Skeletal muscle tissue (tissue), 4 donors: Measurements from ENCODE around the gene POMC. TPM values are rescaled to one million over a fixed set of nuclear protein-coding genes. Genes with fewer than 3 reads are reported as not detected.
A peak's percentile ranks its signal among the peaks of the same experiment; 100 is the strongest.

ENCODE experiments used
- H3K27ac ChIP-seq: one replicate; pipeline ENCODE4 v1.7.0; 2013; ENCODE audit warnings: mild to moderate bottlenecking, low read depth, low read length, inconsistent platforms
- H3K27me3 ChIP-seq, 3 donors: one replicate each; pipeline ENCODE4 v1.7.0; 2013; ENCODE audit warnings: low read length in 3 of 3; ENCODE audit not compliant: control insufficient read depth in 3 of 3, insufficient read depth in 3 of 3
- H3K36me3 ChIP-seq, 3 donors: one replicate each; pipeline ENCODE4 v1.7.0; 2013; ENCODE audit warnings: low read length in 3 of 3; ENCODE audit not compliant: control insufficient read depth in 3 of 3, insufficient read depth in 3 of 3
- H3K4me1 ChIP-seq, 3 donors: one replicate each; pipeline ENCODE4 v1.7.0; 2013; ENCODE audit warnings: low read length in 3 of 3, mild to moderate bottlenecking in 3 of 3; ENCODE audit not compliant: control insufficient read depth in 3 of 3, insufficient read depth in 3 of 3
- H3K4me3 ChIP-seq, 3 donors: one replicate each; pipeline ENCODE4 v1.7.0; 2013; ENCODE audit warnings: low read length in 3 of 3
- H3K9ac ChIP-seq, 3 donors: one replicate each; pipeline ENCODE4 v1.7.0; 2013; ENCODE audit warnings: low read length in 3 of 3, mild to moderate bottlenecking in 3 of 3, moderate library complexity in 2 of 3, low read depth in 1 of 3
- H3K9me3 ChIP-seq, 3 donors: one replicate each; pipeline ENCODE4 v1.7.0; 2013; ENCODE audit warnings: low read length in 3 of 3; ENCODE audit not compliant: control insufficient read depth in 3 of 3
- total RNA-seq: library from RNA; depleted of rRNA; stranded (reverse); fragments of >200 nt; gene quantifications from one replicate; pipeline ENCODE4 v1.2.3, GENCODE V29; 2014
- donor health status: Osteomylitis.

The POMC gene
- total RNA-seq, 1 donor from 2014 or later, result 4.2 TPM

GRCh38 chr2:25201794-25202193 lies 33.4 kb upstream of the POMC start:
- no peaks in the 10 kb centered on the region for H3K4me1 ChIP-seq
- no peaks in the 10 kb centered on the region for H3K9me3 ChIP-seq
- H3K9ac ChIP-seq, result no peak overlapping the region
- no peaks in the 10 kb centered on the region for H3K36me3 ChIP-seq
- H3K27me3 ChIP-seq, result no peaks in the 10 kb centered on the region
- no peak overlapping the region for H3K4me3 ChIP-seq
- H3K27ac ChIP-seq, result no peak overlapping the region

GRCh38 chr2:25201265-25201664 lies 32.9 kb upstream of the POMC start:
- Histone ChIP-seq H3K27me3 (no peaks in the 10 kb centered on the region), H3K9ac (no peak overlapping the region), H3K36me3 (no peaks in the 10 kb centered on the region), H3K4me1 (no peaks in the 10 kb centered on the region), H3K27ac (no peak overlapping the region), H3K4me3 (no peak overlapping the region), H3K9me3 (no peaks in the 10 kb centered on the region)

GRCh38 chr2:25198576-25198975 lies 30.2 kb upstream of the POMC start:
- H3K9me3 ChIP-seq, result no peaks in the 10 kb centered on the region
- no peak overlapping the region for H3K9ac ChIP-seq
- H3K36me3 ChIP-seq, result no peaks in the 10 kb centered on the region
- H3K4me3 ChIP-seq, result no peak overlapping the region
- H3K27ac ChIP-seq, result no peak overlapping the region
- no peaks in the 10 kb centered on the region for H3K4me1 ChIP-seq
- H3K27me3 ChIP-seq, result no peaks in the 10 kb centered on the region

GRCh38 chr2:25198209-25198525 lies 29.8 kb upstream of the POMC start:
- Histone ChIP-seq H3K9me3 (no peaks in the 10 kb centered on the region), H3K4me1 (no peaks in the 10 kb centered on the region), H3K4me3 (no peak overlapping the region), H3K27me3 (no peaks in the 10 kb centered on the region), H3K27ac (no peak overlapping the region), H3K9ac (no peak overlapping the region), H3K36me3 (no peaks in the 10 kb centered on the region)

GRCh38 chr2:25197336-25198208 lies 29.2 kb upstream of the POMC start:
- Histone ChIP-seq H3K9me3 (no peaks in the 10 kb centered on the region), H3K4me1 (no peaks in the 10 kb centered on the region), H3K36me3 (no peaks in the 10 kb centered on the region), H3K4me3 (no peak overlapping the region), H3K27ac (no peak overlapping the region), H3K27me3 (no peaks in the 10 kb centered on the region), H3K9ac (peak overlapping the region in 1 of 3 donors; percentile 3)

- Histone ChIP-seq H3K27ac (no peak overlapping the region), H3K36me3 (no peaks in the 10 kb centered on the region)
Measured at GRCh38 chr2:25194576-25195122, 26.3 kb upstream of the POMC start.

GRCh38 chr2:25190536-25190935 lies 22.2 kb upstream of the POMC start:
- Histone ChIP-seq H3K4me3 (no peak overlapping the region), H3K9me3 (no peaks in the 10 kb centered on the region), H3K27me3 (peaks cover 0 to 6% (median 0%) of the 10 kb centered on the region in 3 donors), H3K27ac (no peak overlapping the region), H3K9ac (no peak overlapping the region), H3K36me3 (no peaks in the 10 kb centered on the region), H3K4me1 (no peaks in the 10 kb centered on the region)

More at GRCh38 chr2:25194576-25195122, 26.3 kb upstream of the POMC start:
- Histone ChIP-seq H3K4me3 (no peak overlapping the region), H3K9me3 (no peaks in the 10 kb centered on the region), H3K9ac (no peak overlapping the region), H3K4me1 (no peaks in the 10 kb centered on the region), H3K27me3 (no peaks in the 10 kb centered on the region)

- Histone ChIP-seq H3K36me3 (no peaks in the 10 kb centered on the region), H3K9ac (no peak overlapping the region), H3K27me3 (peaks cover 0 to 6% (median 0%) of the 10 kb centered on the region in 3 donors), H3K4me3 (no peak overlapping the region), H3K27ac (no peak overlapping the region), H3K4me1 (no peaks in the 10 kb centered on the region), H3K9me3 (no peaks in the 10 kb centered on the region)
Measured at GRCh38 chr2:25188405-25188804, 20.0 kb upstream of the POMC start.

- no peaks in the 10 kb centered on the region for H3K9me3 ChIP-seq
- H3K4me3 ChIP-seq, result no peak overlapping the region
- H3K27ac ChIP-seq, result no peak overlapping the region
- no peaks in the 10 kb centered on the region for H3K36me3 ChIP-seq
- H3K4me1 ChIP-seq, result no peaks in the 10 kb centered on the region
- no peak overlapping the region for H3K9ac ChIP-seq
- H3K27me3 ChIP-seq, result peaks cover 0 to 6% (median 0%) of the 10 kb centered on the region in 3 donors
Measured at GRCh38 chr2:25187729-25188350, 19.5 kb upstream of the POMC start.

GRCh38 chr2:25184254-25184653 lies 15.9 kb upstream of the POMC start:
- Histone ChIP-seq H3K27me3 (peaks cover 0 to 8% (median 1%) of the 10 kb centered on the region in 3 donors), H3K4me1 (no peaks in the 10 kb centered on the region), H3K4me3 (no peak overlapping the region), H3K27ac (no peak overlapping the region), H3K9ac (no peak overlapping the region), H3K9me3 (peaks cover 0 to 2% (median 0%) of the 10 kb centered on the region in 3 donors), H3K36me3 (no peaks in the 10 kb centered on the region)
